IMR-90 (cell line): ENCODE measurements around the gene CCDC182. TPM values are rescaled to one million over a fixed set of nuclear protein-coding genes. Genes with fewer than 3 reads are reported as not detected.

Experiments
- ATAC-seq: fragments of 200-7000 bp; cut with Tn5 transposase; 2 replicates; pipeline ENCODE4 v1.9.1; 2020; ENCODE audit warnings: low read depth, mild to moderate bottlenecking, moderate library complexity
- BruUV-seq: library from RNA; stranded (reverse); fragments of 400-500 nt; replicated peaks from 2 replicates; lab custom pipeline; 2021; lab: Mats Ljungman, UMichigan
- CTCF ChIA-PET: fragments of 300-600 bp; formaldehyde crosslinking; extraction: SDS; loops from one replicate; lab custom pipeline; 2021; ENCODE audit warnings: antibody characterized with exemption; lab: Yijun Ruan, JAX
- POLR2A ChIA-PET: fragments of 300-600 bp; sonication (Branson Sonifier 250); formaldehyde crosslinking; loops from one replicate; lab custom pipeline; 2022; ENCODE audit warnings: antibody characterized with exemption; ENCODE audit not compliant: unreplicated experiment; lab: Charles Lee
- DNase-seq: peaks from one replicate; pipeline ENCODE4 v3.0.0; 2013
- H2AFZ ChIP-seq: replicated peaks from 2 replicates; pipeline ENCODE3; 2013; ENCODE audit warnings: low read length, mild to moderate bottlenecking; ENCODE audit not compliant: poor library complexity
- H2AK5ac ChIP-seq: 2 replicates; pipeline ENCODE4 v1.6.1; 2013; ENCODE audit warnings: low read depth, low read length, inconsistent platforms
- H2AK9ac ChIP-seq: replicated peaks from 2 replicates; pipeline ENCODE3; 2013; ENCODE audit warnings: mild to moderate bottlenecking, low read depth, low read length, moderate library complexity; ENCODE audit not compliant: poor library complexity
- H2BK120ac ChIP-seq: 2 replicates; pipeline ENCODE4 v1.6.1; 2013; ENCODE audit warnings: low read depth, low read length, inconsistent platforms
- H2BK15ac ChIP-seq: 3 replicates; pipeline ENCODE4 v1.6.1; 2013; ENCODE audit warnings: low read depth, low read length, inconsistent platforms
- H2BK20ac ChIP-seq: 2 replicates; pipeline ENCODE4 v1.6.1; 2013; ENCODE audit warnings: low read depth, mild to moderate bottlenecking, inconsistent platforms, low read length, moderate library complexity
- H2BK5ac ChIP-seq: 2 replicates; pipeline ENCODE4 v1.6.1; 2013; ENCODE audit warnings: mild to moderate bottlenecking, low read depth, low read length, inconsistent platforms; ENCODE audit not compliant: poor library complexity, severe bottlenecking
- H3K14ac ChIP-seq: replicated peaks from 2 replicates; pipeline ENCODE4 v1.6.1; 2013; ENCODE audit warnings: low read depth, low read length, inconsistent platforms
- H3K18ac ChIP-seq: 2 replicates; pipeline ENCODE4 v1.6.1; 2013; ENCODE audit warnings: low read depth, low read length, control low read depth
- H3K23ac ChIP-seq: 2 replicates; pipeline ENCODE4 v1.6.1; 2013; ENCODE audit warnings: low read depth, low read length, inconsistent platforms
- H3K27ac ChIP-seq: 2 replicates; pipeline ENCODE4 v1.5.1; 2013; ENCODE audit warnings: mild to moderate bottlenecking, control low read depth, low read length; ENCODE audit not compliant: insufficient read depth
- H3K27me3 ChIP-seq: 2 replicates; pipeline ENCODE4 v1.6.1; 2013; ENCODE audit warnings: low read length; ENCODE audit not compliant: control insufficient read depth, insufficient read depth
- H3K36me3 ChIP-seq: 2 replicates; pipeline ENCODE4 v1.6.1; 2013; ENCODE audit warnings: low read length, mixed read lengths; ENCODE audit not compliant: control insufficient read depth, insufficient read depth
- H3K4ac ChIP-seq: 2 replicates; pipeline ENCODE4 v1.6.1; 2013; ENCODE audit warnings: low read depth, low read length, inconsistent platforms
- H3K4me1 ChIP-seq: 2 replicates; pipeline ENCODE4 v1.6.1; 2013; ENCODE audit warnings: low read length, mixed read lengths; ENCODE audit not compliant: control insufficient read depth, insufficient read depth
- H3K4me2 ChIP-seq: 2 replicates; pipeline ENCODE4 v1.6.1; 2013; ENCODE audit warnings: low read depth, mild to moderate bottlenecking, control low read depth, low read length, moderate library complexity
- H3K4me3 ChIP-seq: 2 replicates; pipeline ENCODE4 v1.5.1; 2013; ENCODE audit warnings: low read depth, mild to moderate bottlenecking, control low read depth, low read length, moderate library complexity; ENCODE audit not compliant: insufficient read depth
- H3K56ac ChIP-seq: 2 replicates; pipeline ENCODE4 v1.6.1; 2013; ENCODE audit warnings: low read length, inconsistent platforms; ENCODE audit not compliant: insufficient read depth; ENCODE audit errors: extremely low read depth
- H3K79me1 ChIP-seq, 2 experiments: 2 replicates each; pipeline ENCODE4 v1.6.1; 2013; ENCODE audit warnings: low read length in 2 of 2, inconsistent platforms in 1 of 2, low read depth in 1 of 2
- H3K9ac ChIP-seq: 2 replicates; pipeline ENCODE4 v1.6.1; 2013; ENCODE audit warnings: low read depth, low read length, control low read depth
- H3K9me1 ChIP-seq: 2 replicates; pipeline ENCODE4 v1.6.1; 2013; ENCODE audit warnings: low read length, inconsistent platforms; ENCODE audit not compliant: insufficient read depth
- H3K9me3 ChIP-seq: 2 replicates; pipeline ENCODE4 v1.6.1; 2013; ENCODE audit warnings: low read length; ENCODE audit not compliant: control insufficient read depth, insufficient read depth
- H4K20me1 ChIP-seq: 2 replicates; pipeline ENCODE4 v1.6.1; 2013; ENCODE audit warnings: low read length, inconsistent platforms; ENCODE audit not compliant: insufficient read depth
- H4K5ac ChIP-seq: 2 replicates; pipeline ENCODE4 v1.6.1; 2013; ENCODE audit warnings: mild to moderate bottlenecking, low read depth, low read length, control low read depth
- H4K8ac ChIP-seq, 2 experiments: 2 replicates each; pipeline ENCODE4 v1.6.1; 2013; ENCODE audit warnings: low read depth in 2 of 2, low read length in 2 of 2, control low read depth in 1 of 2, inconsistent platforms in 1 of 2
- H4K91ac ChIP-seq: 2 replicates; pipeline ENCODE4 v1.6.1; 2013; ENCODE audit warnings: low read depth, low read length, inconsistent platforms; ENCODE audit not compliant: insufficient read depth
- BHLHE40 ChIP-seq: fragments of 150-350 bp; IDR thresholded peaks from 2 replicates; pipeline ENCODE4 v1.6.1; 2016; ENCODE audit warnings: mild to moderate bottlenecking, low read depth, low read length
- CEBPB ChIP-seq: IDR thresholded peaks from 2 replicates; pipeline ENCODE4 v1.6.1; 2012; ENCODE audit warnings: low read depth, low read length, improper control_type of control experiment
- CHD1 ChIP-seq: IDR thresholded peaks from 2 replicates; pipeline ENCODE4 v1.6.1; 2012; ENCODE audit warnings: low read depth, low read length, improper control_type of control experiment
- FOS ChIP-seq: fragments of 150-350 bp; IDR thresholded peaks from 2 replicates; pipeline ENCODE4 v1.6.1; 2016; ENCODE audit warnings: low read depth, low read length
- MAZ ChIP-seq: IDR thresholded peaks from 2 replicates; pipeline ENCODE4 v1.6.1; 2012; ENCODE audit warnings: low read depth, mild to moderate bottlenecking, low read length, improper control_type of control experiment, moderate library complexity, borderline replicate concordance
- MXI1 ChIP-seq: IDR thresholded peaks from 2 replicates; pipeline ENCODE4 v1.6.1; 2012; ENCODE audit warnings: low read depth, mild to moderate bottlenecking, low read length, moderate library complexity, borderline replicate concordance
- NFE2L2 ChIP-seq: fragments of 150-350 bp; IDR thresholded peaks from 2 replicates; pipeline ENCODE4 v1.6.1; 2016; ENCODE audit warnings: low read depth, mild to moderate bottlenecking, low read length
- RAD21 ChIP-seq: IDR thresholded peaks from 2 replicates; pipeline ENCODE4 v1.6.1; 2012; ENCODE audit warnings: low read length, improper control_type of control experiment
- RCOR1 ChIP-seq: IDR thresholded peaks from 2 replicates; pipeline ENCODE4 v1.6.1; 2012; ENCODE audit warnings: mild to moderate bottlenecking, low read length, improper control_type of control experiment; ENCODE audit not compliant: insufficient replicate concordance
- RFX5 ChIP-seq: IDR thresholded peaks from 2 replicates; pipeline ENCODE4 v1.8.0; 2012; ENCODE audit warnings: low read depth, mild to moderate bottlenecking, low read length, moderate library complexity
- WGBS, 2 experiments: methylation state at CpG; one replicate each; pipeline versions ENCODE4 v1.1.5 to v1.1.7; 2013; ENCODE audit warnings: missing lambda C conversion rate in 2 of 2; ENCODE audit not compliant: insufficient read length in 1 of 2; ENCODE audit errors: extremely low coverage in 2 of 2; 5-methylcytosine and 5-hydroxymethylcytosine counted together
- dilution Hi-C: fragments of 300-500 bp; cut with HindIII; formaldehyde crosslinking; loops from one replicate; pipeline ENCODE4 v1.14.3; 2018; ENCODE audit warnings: low sequenced_read_pairs; ENCODE audit not compliant: unreplicated experiment
- in situ Hi-C: fragments of 300-500 bp; cut with MboI; formaldehyde crosslinking; loops from 3 replicates; pipeline ENCODE4 v1.14.3; 2019; ENCODE audit warnings: low sequenced_read_pairs, inconsistent platforms, mixed read lengths
- intact Hi-C: fragments of 100-400 bp; cut with micrococcal nuclease; formaldehyde crosslinking; loops from 2 replicates; pipeline ENCODE4 v1.10.0; 2022
- polyA plus RNA-seq, 3 experiments: library from polyadenylated mRNA; depleted of rRNA; stranded (reverse); fragments of >200 nt; gene quantifications; 2 replicates each; pipeline ENCODE4 v1.2.3, GENCODE V29; 2012; ENCODE audit warnings: low replicate concordance in 1 of 3
- total RNA-seq: library from RNA; depleted of rRNA; stranded (reverse); fragments of >200 nt; gene quantifications from 2 replicates; pipeline ENCODE4 v1.2.3, GENCODE V29; 2012
- TF ChIP-seq, protein P1 (sequence below): fragments of 150-350 bp; IDR thresholded peaks from 2 replicates; pipeline ENCODE4 v1.6.1; 2017; ENCODE audit warnings: mild to moderate bottlenecking, antibody characterized with exemption, low read length, low read depth
- TF ChIP-seq, protein P2 (sequence below): conservative IDR thresholded peaks from 2 replicates; pipeline ENCODE4 v1.5.1; 2012; ENCODE audit warnings: mild to moderate bottlenecking, low read depth, low read length, improper control_type of control experiment
- TF ChIP-seq, protein P3 (sequence below): fragments of 150-350 bp; IDR thresholded peaks from 2 replicates; pipeline ENCODE4 v1.6.1; 2016; ENCODE audit warnings: low read depth, mild to moderate bottlenecking, low read length, moderate library complexity, borderline replicate concordance

Gene CCDC182
- total and polyA plus RNA-seq, 2 of the 4 experiments (the other 2 are of a cell fraction), result not detected

DNA sequence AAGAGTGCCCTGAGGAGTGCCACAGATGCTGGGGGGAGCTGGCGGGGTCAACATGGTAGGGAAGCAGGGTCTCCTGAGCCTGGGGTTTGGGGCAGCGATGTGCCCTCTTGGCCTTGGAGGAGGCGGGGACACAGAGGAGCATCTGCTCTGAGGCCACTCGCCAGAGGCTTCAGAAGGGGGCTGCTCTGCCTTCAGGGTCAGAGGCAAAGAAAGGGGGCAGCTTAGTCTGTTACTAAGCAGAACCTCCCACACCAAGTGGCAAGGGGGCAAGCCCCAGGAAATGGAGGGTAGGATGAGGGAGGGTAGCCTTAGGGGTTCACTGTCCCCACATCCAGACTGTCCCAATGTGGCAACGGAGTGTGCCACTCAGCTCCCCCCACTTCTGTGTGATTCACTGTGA, 18.3 kb downstream of the CCDC182 start:
- CTCF ChIA-PET, result no interaction called here
- no peaks in the 10 kb centered on the region for H3K36me3 ChIP-seq
- H2BK15ac ChIP-seq, result no peak overlapping the region
- TF ChIP-seq RAD21 (no peak), NFE2L2 (no peak), RFX5 (no peak), RCOR1 (no peak), CHD1 (no peak), BHLHE40 (no peak), FOS (no peak), MXI1 (no peak), CEBPB (no peak), MAZ (no peak)
- TF ChIP-seq, protein P1, sequence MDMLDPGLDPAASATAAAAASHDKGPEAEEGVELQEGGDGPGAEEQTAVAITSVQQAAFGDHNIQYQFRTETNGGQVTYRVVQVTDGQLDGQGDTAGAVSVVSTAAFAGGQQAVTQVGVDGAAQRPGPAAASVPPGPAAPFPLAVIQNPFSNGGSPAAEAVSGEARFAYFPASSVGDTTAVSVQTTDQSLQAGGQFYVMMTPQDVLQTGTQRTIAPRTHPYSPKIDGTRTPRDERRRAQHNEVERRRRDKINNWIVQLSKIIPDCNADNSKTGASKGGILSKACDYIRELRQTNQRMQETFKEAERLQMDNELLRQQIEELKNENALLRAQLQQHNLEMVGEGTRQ, result no peak
- TF ChIP-seq, protein P2, sequence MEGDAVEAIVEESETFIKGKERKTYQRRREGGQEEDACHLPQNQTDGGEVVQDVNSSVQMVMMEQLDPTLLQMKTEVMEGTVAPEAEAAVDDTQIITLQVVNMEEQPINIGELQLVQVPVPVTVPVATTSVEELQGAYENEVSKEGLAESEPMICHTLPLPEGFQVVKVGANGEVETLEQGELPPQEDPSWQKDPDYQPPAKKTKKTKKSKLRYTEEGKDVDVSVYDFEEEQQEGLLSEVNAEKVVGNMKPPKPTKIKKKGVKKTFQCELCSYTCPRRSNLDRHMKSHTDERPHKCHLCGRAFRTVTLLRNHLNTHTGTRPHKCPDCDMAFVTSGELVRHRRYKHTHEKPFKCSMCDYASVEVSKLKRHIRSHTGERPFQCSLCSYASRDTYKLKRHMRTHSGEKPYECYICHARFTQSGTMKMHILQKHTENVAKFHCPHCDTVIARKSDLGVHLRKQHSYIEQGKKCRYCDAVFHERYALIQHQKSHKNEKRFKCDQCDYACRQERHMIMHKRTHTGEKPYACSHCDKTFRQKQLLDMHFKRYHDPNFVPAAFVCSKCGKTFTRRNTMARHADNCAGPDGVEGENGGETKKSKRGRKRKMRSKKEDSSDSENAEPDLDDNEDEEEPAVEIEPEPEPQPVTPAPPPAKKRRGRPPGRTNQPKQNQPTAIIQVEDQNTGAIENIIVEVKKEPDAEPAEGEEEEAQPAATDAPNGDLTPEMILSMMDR, result no peak
- TF ChIP-seq, protein P3, sequence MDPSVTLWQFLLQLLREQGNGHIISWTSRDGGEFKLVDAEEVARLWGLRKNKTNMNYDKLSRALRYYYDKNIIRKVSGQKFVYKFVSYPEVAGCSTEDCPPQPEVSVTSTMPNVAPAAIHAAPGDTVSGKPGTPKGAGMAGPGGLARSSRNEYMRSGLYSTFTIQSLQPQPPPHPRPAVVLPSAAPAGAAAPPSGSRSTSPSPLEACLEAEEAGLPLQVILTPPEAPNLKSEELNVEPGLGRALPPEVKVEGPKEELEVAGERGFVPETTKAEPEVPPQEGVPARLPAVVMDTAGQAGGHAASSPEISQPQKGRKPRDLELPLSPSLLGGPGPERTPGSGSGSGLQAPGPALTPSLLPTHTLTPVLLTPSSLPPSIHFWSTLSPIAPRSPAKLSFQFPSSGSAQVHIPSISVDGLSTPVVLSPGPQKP, result no peak
- H2BK20ac ChIP-seq, result no peak overlapping the region
- H3K27me3 ChIP-seq, result peaks cover 33% of the 10 kb centered on the region
- no peaks in the 10 kb centered on the region for H3K9me1 ChIP-seq
- H3K14ac ChIP-seq, result no peak overlapping the region
- H3K9ac ChIP-seq, result no peak overlapping the region
- DNase-seq, result no peak
- H2AK9ac ChIP-seq, result no peak overlapping the region
- dilution Hi-C loops, result no loop called here
- no peak overlapping the region for H4K5ac ChIP-seq
- H4K91ac ChIP-seq, result no peak overlapping the region
- intact Hi-C loops, result no loop called here
- WGBS, 2 experiments, result no CpG with 5 or more reads among the region's 5 CpGs
- no peak overlapping the region for H4K8ac ChIP-seq
- H2BK5ac ChIP-seq, result no peak overlapping the region
- no peak overlapping the region for H3K4ac ChIP-seq
- no peak for ATAC-seq
- no peaks in the 10 kb centered on the region for H3K4me1 ChIP-seq
- H2AK5ac ChIP-seq, result no peak overlapping the region
- no peaks in the 10 kb centered on the region for H3K9me3 ChIP-seq
- H2AFZ ChIP-seq, result no peak overlapping the region
- H3K18ac ChIP-seq, result no peak overlapping the region
- no peak overlapping the region for H3K4me3 ChIP-seq
- no peaks in the 10 kb centered on the region for H4K20me1 ChIP-seq
- no TSS peak for BruUV-seq
- no peak overlapping the region for H3K23ac ChIP-seq
- H3K4me2 ChIP-seq, result no peak overlapping the region
- H3K27ac ChIP-seq, result no peak overlapping the region
- H2BK120ac ChIP-seq, result no peak overlapping the region
- no peak overlapping the region for H3K56ac ChIP-seq
- H3K79me1 ChIP-seq, result no peaks in the 10 kb centered on the region
- POLR2A ChIA-PET, result no interaction called here
- in situ Hi-C loops, result no loop called here
